Measurements from ENCODE around the gene ATG10.

DNA sequence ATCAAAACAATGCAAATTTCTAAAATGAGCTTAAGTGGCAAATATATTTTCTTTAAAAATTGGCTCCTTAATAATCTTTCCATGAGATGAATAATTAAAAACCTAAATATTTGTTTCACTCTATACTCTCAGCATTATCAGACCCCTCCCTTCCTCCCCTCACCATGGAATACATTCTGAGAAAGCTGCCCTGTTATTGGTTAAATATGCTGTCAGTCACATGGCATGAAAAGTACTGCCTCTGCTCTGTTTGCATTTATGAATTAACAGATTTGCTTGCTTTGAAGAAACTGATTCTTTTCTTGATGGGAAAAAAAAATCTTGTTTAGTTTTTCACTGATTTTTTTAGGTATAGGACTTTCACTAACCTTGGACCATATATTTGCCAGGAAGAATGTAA, 323.3 kb downstream of the ATG10 start:
- TF ChIP-seq, protein P1, sequence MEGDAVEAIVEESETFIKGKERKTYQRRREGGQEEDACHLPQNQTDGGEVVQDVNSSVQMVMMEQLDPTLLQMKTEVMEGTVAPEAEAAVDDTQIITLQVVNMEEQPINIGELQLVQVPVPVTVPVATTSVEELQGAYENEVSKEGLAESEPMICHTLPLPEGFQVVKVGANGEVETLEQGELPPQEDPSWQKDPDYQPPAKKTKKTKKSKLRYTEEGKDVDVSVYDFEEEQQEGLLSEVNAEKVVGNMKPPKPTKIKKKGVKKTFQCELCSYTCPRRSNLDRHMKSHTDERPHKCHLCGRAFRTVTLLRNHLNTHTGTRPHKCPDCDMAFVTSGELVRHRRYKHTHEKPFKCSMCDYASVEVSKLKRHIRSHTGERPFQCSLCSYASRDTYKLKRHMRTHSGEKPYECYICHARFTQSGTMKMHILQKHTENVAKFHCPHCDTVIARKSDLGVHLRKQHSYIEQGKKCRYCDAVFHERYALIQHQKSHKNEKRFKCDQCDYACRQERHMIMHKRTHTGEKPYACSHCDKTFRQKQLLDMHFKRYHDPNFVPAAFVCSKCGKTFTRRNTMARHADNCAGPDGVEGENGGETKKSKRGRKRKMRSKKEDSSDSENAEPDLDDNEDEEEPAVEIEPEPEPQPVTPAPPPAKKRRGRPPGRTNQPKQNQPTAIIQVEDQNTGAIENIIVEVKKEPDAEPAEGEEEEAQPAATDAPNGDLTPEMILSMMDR (IDR thresholded peaks at IDR 0.05): no peak
- TF ChIP-seq POLR2AphosphoS5 (IDR thresholded peaks at IDR 0.05) (no peak), EP300 (IDR thresholded peaks at IDR 0.05) (no peak)

All from suprapubic skin (tissue), 4 donors.